Testis (tissue), 2 donors: Measurements from ENCODE around the gene TENT5C.

Source experiments
- POLR2A ChIP-seq: fragments of 450-650 bp; IDR thresholded peaks from one replicate; pipeline ENCODE4 v1.6.1; 2017; ENCODE audit warnings: antibody characterized with exemption, mild to moderate bottlenecking, moderate library complexity
- TF ChIP-seq, protein P1 (sequence below), 3 experiments: fragments of 450-650 bp in 2 of 3; fragments of 200-600 bp in 1 of 3; sonication (generic) in 1 of 3; IDR thresholded peaks; one replicate each; pipeline ENCODE4 v1.5.1; 2016 to 2019; ENCODE audit warnings: antibody characterized with exemption in 3 of 3, mild to moderate bottlenecking in 2 of 3, moderate library complexity in 1 of 3

DNA sequence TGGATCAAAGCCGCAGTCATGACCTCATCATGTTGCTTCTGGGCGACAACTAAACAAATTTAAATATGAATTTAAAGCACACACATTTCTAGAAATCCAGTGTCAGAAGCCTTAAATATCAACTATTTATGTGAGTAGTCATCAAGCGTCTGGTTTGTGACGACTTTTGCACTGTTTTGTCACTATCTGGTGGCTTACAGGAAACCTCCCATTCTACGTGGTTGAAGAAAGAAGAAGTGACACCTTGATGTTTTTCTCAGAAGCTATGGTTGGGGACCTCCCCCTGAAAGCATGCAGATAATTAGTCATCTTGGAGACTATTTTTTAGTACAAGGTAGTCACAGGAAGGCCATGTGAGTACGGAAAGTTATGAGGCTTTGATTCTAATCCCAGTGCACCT lies 58.5 kb downstream of the TENT5C start:
- TF ChIP-seq, protein P1, sequence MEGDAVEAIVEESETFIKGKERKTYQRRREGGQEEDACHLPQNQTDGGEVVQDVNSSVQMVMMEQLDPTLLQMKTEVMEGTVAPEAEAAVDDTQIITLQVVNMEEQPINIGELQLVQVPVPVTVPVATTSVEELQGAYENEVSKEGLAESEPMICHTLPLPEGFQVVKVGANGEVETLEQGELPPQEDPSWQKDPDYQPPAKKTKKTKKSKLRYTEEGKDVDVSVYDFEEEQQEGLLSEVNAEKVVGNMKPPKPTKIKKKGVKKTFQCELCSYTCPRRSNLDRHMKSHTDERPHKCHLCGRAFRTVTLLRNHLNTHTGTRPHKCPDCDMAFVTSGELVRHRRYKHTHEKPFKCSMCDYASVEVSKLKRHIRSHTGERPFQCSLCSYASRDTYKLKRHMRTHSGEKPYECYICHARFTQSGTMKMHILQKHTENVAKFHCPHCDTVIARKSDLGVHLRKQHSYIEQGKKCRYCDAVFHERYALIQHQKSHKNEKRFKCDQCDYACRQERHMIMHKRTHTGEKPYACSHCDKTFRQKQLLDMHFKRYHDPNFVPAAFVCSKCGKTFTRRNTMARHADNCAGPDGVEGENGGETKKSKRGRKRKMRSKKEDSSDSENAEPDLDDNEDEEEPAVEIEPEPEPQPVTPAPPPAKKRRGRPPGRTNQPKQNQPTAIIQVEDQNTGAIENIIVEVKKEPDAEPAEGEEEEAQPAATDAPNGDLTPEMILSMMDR (IDR thresholded peaks at IDR 0.05) = no peak
- TF ChIP-seq POLR2A = no peak
